ENCODE results near the gene FAM50B. TPM values are rescaled to one million over a fixed set of nuclear protein-coding genes. Genes with fewer than 3 reads are reported as not detected.

The FAM50B gene
- total and polyA plus RNA-seq, 2 of the 13 experiments (the other 11 are each of a cell fraction or from before 2014, with no cell fraction given) = 0.05 TPM; not detected in 1

GRCh38 chr6:3805448-3806123 lies 43.6 kb upstream of the FAM50B start (continued):
- no peak for TF ChIP-seq CERS6 (CRISPR knock-in tag; IDR thresholded peaks at IDR 0.05)
- no peak for TF ChIP-seq ISL2 (CRISPR knock-in tag; IDR thresholded peaks at IDR 0.05)
- TF ChIP-seq ZBTB20 (CRISPR knock-in tag; IDR thresholded peaks at IDR 0.05; ENCODE audit: borderline replicate concordance, low read depth) = no peak
- no peak for TF ChIP-seq REPIN1 (CRISPR knock-in tag; IDR thresholded peaks at IDR 0.05; ENCODE audit: borderline replicate concordance, low read depth)
- TF ChIP-seq ZBTB49 (CRISPR knock-in tag; IDR thresholded peaks at IDR 0.05; ENCODE audit: borderline replicate concordance) = 0 out of 2 replicates have a peak, but pooled peaks have one; percentile 51
- TF ChIP-seq THAP8 (CRISPR knock-in tag; IDR thresholded peaks at IDR 0.05; ENCODE audit: borderline replicate concordance) = no peak
- no peak for TF ChIP-seq MLLT10 (CRISPR knock-in tag; IDR thresholded peaks at IDR 0.05)
- TF ChIP-seq ZNF841 (CRISPR knock-in tag; IDR thresholded peaks at IDR 0.05; ENCODE audit: borderline replicate concordance) = no peak
- no peak for TF ChIP-seq CC2D1A (CRISPR knock-in tag; IDR thresholded peaks at IDR 0.05)
- 0 out of 2 replicates have a peak, but pooled peaks have one; percentile 32 for TF ChIP-seq AHDC1 (CRISPR knock-in tag; IDR thresholded peaks at IDR 0.05; ENCODE audit: borderline replicate concordance)
- peak; percentile 36 for TF ChIP-seq FOXA3 (CRISPR knock-in tag; IDR thresholded peaks at IDR 0.05)
- no peak for TF ChIP-seq ZNF749 (CRISPR knock-in tag; IDR thresholded peaks at IDR 0.05; ENCODE audit: borderline replicate concordance)
- TF ChIP-seq SRSF9 (IDR thresholded peaks at IDR 0.05; ENCODE audit: borderline replicate concordance, insufficient read depth, low read depth, low read length, poor library complexity, severe bottlenecking) = no peak
- no peak for TF ChIP-seq ZNF776 (CRISPR knock-in tag; IDR thresholded peaks at IDR 0.05)
- TF ChIP-seq POLR2A (IDR thresholded peaks at IDR 0.05; ENCODE audit: insufficient read depth in 1 of 2, low read depth in 2 of 2, low read length in 2 of 2) = no peak
- no peak for TF ChIP-seq PREB (CRISPR knock-in tag; IDR thresholded peaks at IDR 0.05)
- TF ChIP-seq ZNF569 (CRISPR knock-in tag; IDR thresholded peaks at IDR 0.05; ENCODE audit: borderline replicate concordance) = no peak
- no peak for TF ChIP-seq ZNF501 (CRISPR knock-in tag; IDR thresholded peaks at IDR 0.05)
- TF ChIP-seq HMG20B (CRISPR knock-in tag; conservative IDR thresholded peaks at IDR 0.05) = no peak

All from HepG2 (cell line).